Neural progenitor cell (in vitro differentiated cells): Measurements from ENCODE around the gene RXRA.

Experiments
- CTCF ChIP-seq: fragments of 200-600 bp; sonication (generic); IDR thresholded peaks from 2 replicates; pipeline ENCODE4 v1.5.1; 2017; ENCODE audit warnings: antibody characterized with exemption, mild to moderate bottlenecking
- EZH2 ChIP-seq: fragments of 200-600 bp; sonication (generic); IDR thresholded peaks from 2 replicates; pipeline ENCODE4 v1.6.1; 2017; ENCODE audit warnings: antibody characterized with exemption, mild to moderate bottlenecking, moderate library complexity
- EZH2phosphoT487 ChIP-seq: fragments of 200-600 bp; sonication (generic); IDR thresholded peaks from 2 replicates; pipeline ENCODE4 v1.6.1; 2017; ENCODE audit warnings: antibody characterized with exemption

- TF ChIP-seq CTCF (no peak), EZH2phosphoT487 (no peak), EZH2 (no peak)
Measured at GRCh38 chr9:134398756-134399155, 72.5 kb downstream of the RXRA start.
